Panc1 (cell line): ENCODE measurements around the gene MCM6. TPM values are rescaled to one million over a fixed set of nuclear protein-coding genes. Genes with fewer than 3 reads are reported as not detected.

Source experiments
- ATAC-seq: fragments of 200-7000 bp; cut with Tn5 transposase; 2 replicates; pipeline ENCODE4 v1.9.1; 2020; ENCODE audit warnings: mild to moderate bottlenecking, moderate library complexity
- BruUV-seq: library from RNA; stranded (reverse); fragments of 400-500 nt; replicated peaks from 2 replicates; lab custom pipeline; 2021; lab: Mats Ljungman, UMichigan
- CTCF ChIA-PET: fragments of 300-600 bp; sonication (Branson Sonifier 250); formaldehyde crosslinking; loops from one replicate; lab custom pipeline; 2022; ENCODE audit warnings: antibody characterized with exemption; lab: Charles Lee
- POLR2A ChIA-PET: fragments of 300-600 bp; sonication (Branson Sonifier 250); formaldehyde crosslinking; loops from one replicate; lab custom pipeline; 2022; ENCODE audit warnings: antibody characterized with exemption; lab: Charles Lee
- DNase-seq: peaks from one replicate; pipeline ENCODE4 v3.0.0-alpha.2; 2010; ENCODE audit warnings: low read depth, low spot score
- H3K27ac ChIP-seq: 2 replicates; pipeline ENCODE4 v1.5.1; 2011; ENCODE audit warnings: mild to moderate bottlenecking, low read length, inconsistent platforms
- H3K27me3 ChIP-seq: fragments of 200-500 bp; sonication (Bioruptor generic); 2 replicates; pipeline ENCODE4 v1.6.0; 2014; ENCODE audit warnings: low read length, inconsistent platforms; ENCODE audit not compliant: control insufficient read depth, insufficient read depth
- H3K36me3 ChIP-seq: fragments of 200-500 bp; sonication (Bioruptor generic); 2 replicates; pipeline ENCODE4 v1.5.1; 2014; ENCODE audit warnings: inconsistent platforms, mild to moderate bottlenecking, low read length, moderate library complexity; ENCODE audit not compliant: control insufficient read depth, insufficient read depth
- H3K4me1 ChIP-seq: 2 replicates; pipeline ENCODE4 v1.5.1; 2011; ENCODE audit warnings: inconsistent platforms, mild to moderate bottlenecking, low read length, moderate library complexity; ENCODE audit not compliant: control insufficient read depth, insufficient read depth
- H3K4me3 ChIP-seq, 2 experiments: 2 replicates each; pipeline ENCODE4 v1.5.1; 2011 to 2012; ENCODE audit warnings: low read depth in 2 of 2, low read length in 2 of 2, mild to moderate bottlenecking in 2 of 2, inconsistent platforms in 1 of 2, moderate library complexity in 1 of 2
- H3K9me3 ChIP-seq: fragments of 200-500 bp; sonication (Bioruptor generic); 2 replicates; pipeline ENCODE4 v1.5.1; 2014; ENCODE audit warnings: low read depth, mild to moderate bottlenecking, inconsistent platforms, low read length, moderate library complexity; ENCODE audit not compliant: control insufficient read depth, insufficient read depth
- POLR2AphosphoS5 ChIP-seq: IDR thresholded peaks from 2 replicates; pipeline ENCODE4 v1.6.1; 2012; ENCODE audit warnings: mild to moderate bottlenecking, low read depth, low read length, moderate library complexity
- SIN3A ChIP-seq: IDR thresholded peaks from 2 replicates; pipeline ENCODE4 v1.6.1; 2012; ENCODE audit warnings: low read depth, mild to moderate bottlenecking, low read length, moderate library complexity, borderline replicate concordance; ENCODE audit not compliant: insufficient read depth
- TCF7L2 ChIP-seq: IDR thresholded peaks from 2 replicates; pipeline ENCODE4 v1.6.1; 2011; ENCODE audit warnings: mild to moderate bottlenecking, low read depth, low read length, inconsistent platforms
- in situ Hi-C: cut with HindIII; loops from 2 replicates; pipeline ENCODE4 v1.10.0; 2016; ENCODE audit warnings: low sequenced_read_pairs, low pct_unique_long_range_greater_than_20kb
- intact Hi-C: fragments of 100-400 bp; cut with micrococcal nuclease; formaldehyde crosslinking; loops from one replicate; pipeline ENCODE4 v1.10.0; 2022; ENCODE audit not compliant: unreplicated experiment
- total RNA-seq: library from RNA; stranded (reverse); gene quantifications from one replicate; pipeline ENCODE4 v1.2.1, GENCODE V29; 2021; ENCODE audit not compliant: unreplicated experiment
- TF ChIP-seq, protein P1 (sequence below): fragments of 450-650 bp; IDR thresholded peaks from 2 replicates; pipeline ENCODE4 v1.5.1; 2017; ENCODE audit warnings: mild to moderate bottlenecking
- TF ChIP-seq, protein P2 (sequence below), 2 experiments: IDR thresholded peaks; 2 replicates each; pipeline ENCODE4 v1.6.1; 2011 to 2012; ENCODE audit warnings: low read depth in 2 of 2, control low read depth in 1 of 2, low read length in 1 of 2, mild to moderate bottlenecking in 1 of 2, moderate library complexity in 1 of 2; ENCODE audit not compliant: insufficient read depth in 1 of 2

The MCM6 gene
- total RNA-seq, 1 experiment from 2014 or later: 54.3 TPM

DNA sequence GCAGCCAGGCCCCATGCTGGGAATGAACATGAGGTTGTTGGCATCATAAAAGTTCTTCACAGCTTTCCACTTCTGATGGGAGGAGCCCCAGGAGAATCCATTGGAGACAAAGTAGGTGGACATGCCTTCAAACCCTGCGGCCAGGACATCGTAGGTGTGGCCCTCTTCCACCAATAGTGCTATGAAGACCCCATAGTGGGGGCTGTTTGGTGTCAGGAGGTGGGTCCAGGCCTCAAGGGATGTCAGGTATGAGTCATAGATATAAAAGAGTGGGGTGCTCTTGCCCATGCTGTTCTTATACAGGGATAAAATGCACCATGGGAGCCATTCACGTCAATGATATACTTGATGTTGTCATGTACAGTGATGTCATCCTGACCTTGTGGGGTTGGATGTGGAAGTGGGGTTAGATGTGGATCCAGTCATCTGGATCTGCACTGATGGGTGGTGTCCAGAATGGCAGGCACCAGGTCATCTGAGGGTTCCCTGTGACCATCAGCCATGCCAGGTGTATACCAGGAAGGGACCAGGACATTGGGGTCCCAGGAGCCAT is 22.1 kb upstream of the MCM6 start:
- Histone ChIP-seq H3K9me3 (no peaks in the 10 kb centered on the region), H3K4me3 (no peak overlapping the region), H3K36me3 (no peaks in the 10 kb centered on the region), H3K27me3 (no peaks in the 10 kb centered on the region), H3K27ac (no peak overlapping the region), H3K4me1 (no peaks in the 10 kb centered on the region)
- in situ Hi-C loops: no loop called here
- ChIA-PET POLR2A (no interaction called here), CTCF (no interaction called here)
- BruUV-seq: no TSS peak
- no peak for DNase-seq
- no peak for ATAC-seq
- TF ChIP-seq, protein P1, sequence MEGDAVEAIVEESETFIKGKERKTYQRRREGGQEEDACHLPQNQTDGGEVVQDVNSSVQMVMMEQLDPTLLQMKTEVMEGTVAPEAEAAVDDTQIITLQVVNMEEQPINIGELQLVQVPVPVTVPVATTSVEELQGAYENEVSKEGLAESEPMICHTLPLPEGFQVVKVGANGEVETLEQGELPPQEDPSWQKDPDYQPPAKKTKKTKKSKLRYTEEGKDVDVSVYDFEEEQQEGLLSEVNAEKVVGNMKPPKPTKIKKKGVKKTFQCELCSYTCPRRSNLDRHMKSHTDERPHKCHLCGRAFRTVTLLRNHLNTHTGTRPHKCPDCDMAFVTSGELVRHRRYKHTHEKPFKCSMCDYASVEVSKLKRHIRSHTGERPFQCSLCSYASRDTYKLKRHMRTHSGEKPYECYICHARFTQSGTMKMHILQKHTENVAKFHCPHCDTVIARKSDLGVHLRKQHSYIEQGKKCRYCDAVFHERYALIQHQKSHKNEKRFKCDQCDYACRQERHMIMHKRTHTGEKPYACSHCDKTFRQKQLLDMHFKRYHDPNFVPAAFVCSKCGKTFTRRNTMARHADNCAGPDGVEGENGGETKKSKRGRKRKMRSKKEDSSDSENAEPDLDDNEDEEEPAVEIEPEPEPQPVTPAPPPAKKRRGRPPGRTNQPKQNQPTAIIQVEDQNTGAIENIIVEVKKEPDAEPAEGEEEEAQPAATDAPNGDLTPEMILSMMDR: no peak
- intact Hi-C loops: no loop called here

DNA sequence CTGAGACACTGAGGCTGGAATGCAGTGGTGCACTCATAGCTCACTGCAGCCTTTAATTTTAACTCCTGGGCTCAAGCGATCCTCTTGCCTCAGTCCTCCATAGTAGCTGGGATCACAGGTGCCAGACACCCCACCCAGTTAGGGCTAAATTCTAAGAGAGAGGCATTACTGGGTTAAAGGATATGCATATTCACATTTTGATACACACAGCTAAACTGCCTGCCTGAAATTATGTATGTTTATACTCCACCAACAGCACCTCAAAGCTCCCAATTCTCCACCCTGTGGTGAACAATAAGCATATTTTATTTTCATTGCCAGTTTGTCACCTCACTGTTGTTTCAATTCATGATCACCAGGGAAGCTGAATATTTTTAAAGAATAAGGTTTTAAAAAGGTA is 18.7 kb upstream of the MCM6 start:
- no TSS peak for BruUV-seq
- TF ChIP-seq, protein P1: no peak
- DNase-seq (no peak), ATAC-seq (no peak)
- no peak overlapping the region for H3K27ac ChIP-seq
- no peaks in the 10 kb centered on the region for H3K4me1 ChIP-seq
- ChIA-PET POLR2A (no interaction called here), CTCF (no interaction called here)
- no peaks in the 10 kb centered on the region for H3K27me3 ChIP-seq
- no peaks in the 10 kb centered on the region for H3K36me3 ChIP-seq
- intact Hi-C loops: no loop called here
- no peaks in the 10 kb centered on the region for H3K9me3 ChIP-seq
- H3K4me3 ChIP-seq: no peak overlapping the region
- in situ Hi-C loops: no loop called here

GRCh38 chr2:135893374-135893794 is 17.1 kb upstream of the MCM6 start:
- H3K4me1 ChIP-seq: no peaks in the 10 kb centered on the region
- no peak for ATAC-seq
- H3K4me3 ChIP-seq: no peak overlapping the region
- H3K27me3 ChIP-seq: no peaks in the 10 kb centered on the region
- no TSS peak for BruUV-seq
- intact Hi-C loops (no loop called here), in situ Hi-C loops (no loop called here)
- no peaks in the 10 kb centered on the region for H3K9me3 ChIP-seq
- ChIA-PET POLR2A (no interaction called here), CTCF (no interaction called here)
- DNase-seq: no peak
- H3K36me3 ChIP-seq: no peaks in the 10 kb centered on the region
- H3K27ac ChIP-seq: no peak overlapping the region
- TF ChIP-seq SIN3A: no peak
- TF ChIP-seq, protein P1: no peak
- TF ChIP-seq POLR2AphosphoS5: no peak
- TF ChIP-seq, protein P2, sequence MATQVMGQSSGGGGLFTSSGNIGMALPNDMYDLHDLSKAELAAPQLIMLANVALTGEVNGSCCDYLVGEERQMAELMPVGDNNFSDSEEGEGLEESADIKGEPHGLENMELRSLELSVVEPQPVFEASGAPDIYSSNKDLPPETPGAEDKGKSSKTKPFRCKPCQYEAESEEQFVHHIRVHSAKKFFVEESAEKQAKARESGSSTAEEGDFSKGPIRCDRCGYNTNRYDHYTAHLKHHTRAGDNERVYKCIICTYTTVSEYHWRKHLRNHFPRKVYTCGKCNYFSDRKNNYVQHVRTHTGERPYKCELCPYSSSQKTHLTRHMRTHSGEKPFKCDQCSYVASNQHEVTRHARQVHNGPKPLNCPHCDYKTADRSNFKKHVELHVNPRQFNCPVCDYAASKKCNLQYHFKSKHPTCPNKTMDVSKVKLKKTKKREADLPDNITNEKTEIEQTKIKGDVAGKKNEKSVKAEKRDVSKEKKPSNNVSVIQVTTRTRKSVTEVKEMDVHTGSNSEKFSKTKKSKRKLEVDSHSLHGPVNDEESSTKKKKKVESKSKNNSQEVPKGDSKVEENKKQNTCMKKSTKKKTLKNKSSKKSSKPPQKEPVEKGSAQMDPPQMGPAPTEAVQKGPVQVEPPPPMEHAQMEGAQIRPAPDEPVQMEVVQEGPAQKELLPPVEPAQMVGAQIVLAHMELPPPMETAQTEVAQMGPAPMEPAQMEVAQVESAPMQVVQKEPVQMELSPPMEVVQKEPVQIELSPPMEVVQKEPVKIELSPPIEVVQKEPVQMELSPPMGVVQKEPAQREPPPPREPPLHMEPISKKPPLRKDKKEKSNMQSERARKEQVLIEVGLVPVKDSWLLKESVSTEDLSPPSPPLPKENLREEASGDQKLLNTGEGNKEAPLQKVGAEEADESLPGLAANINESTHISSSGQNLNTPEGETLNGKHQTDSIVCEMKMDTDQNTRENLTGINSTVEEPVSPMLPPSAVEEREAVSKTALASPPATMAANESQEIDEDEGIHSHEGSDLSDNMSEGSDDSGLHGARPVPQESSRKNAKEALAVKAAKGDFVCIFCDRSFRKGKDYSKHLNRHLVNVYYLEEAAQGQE (IDR thresholded peaks at IDR 0.05; ENCODE audit: insufficient read depth in 1 of 2, low read depth in 2 of 2, low read length in 1 of 2): no peak
- TF ChIP-seq TCF7L2: no peak
